Thymus (tissue), 11 donors: ENCODE data around the gene HTR3B. TPM values are rescaled to one million over a fixed set of nuclear protein-coding genes. Genes with fewer than 3 reads are reported as not detected.

Experiments used
- DNase-seq, 9 donors: peaks; one replicate each; pipeline ENCODE4 v3.0.0-alpha.2; 2013; ENCODE audit warnings: low spot score in 9 of 9, low read depth in 6 of 9, missing footprints in 1 of 9
- H3K27ac ChIP-seq, 2 donors: one replicate each; pipeline ENCODE4 v1.5.1; 2013; ENCODE audit warnings: control low read depth in 1 of 2, low read depth in 1 of 2, low read length in 1 of 2, mild to moderate bottlenecking in 1 of 2, moderate library complexity in 1 of 2
- H3K27me3 ChIP-seq, 2 donors: one replicate each; pipeline ENCODE4 v1.5.1; 2013; ENCODE audit warnings: low read length in 1 of 2; ENCODE audit not compliant: control insufficient read depth in 2 of 2, insufficient read depth in 1 of 2
- H3K36me3 ChIP-seq, 2 donors: one replicate each; pipeline ENCODE4 v1.5.1; 2013; ENCODE audit warnings: low read length in 1 of 2, mild to moderate bottlenecking in 1 of 2, moderate library complexity in 1 of 2; ENCODE audit not compliant: control insufficient read depth in 2 of 2, insufficient read depth in 2 of 2
- H3K4me1 ChIP-seq, 2 donors: one replicate each; pipeline ENCODE4 v1.5.1; 2013; ENCODE audit warnings: low read length in 2 of 2; ENCODE audit not compliant: control insufficient read depth in 2 of 2, insufficient read depth in 2 of 2
- H3K4me3 ChIP-seq, 2 donors: one replicate each; pipeline ENCODE4 v1.5.1; 2013; ENCODE audit warnings: low read length in 2 of 2, control low read depth in 1 of 2, mild to moderate bottlenecking in 1 of 2
- H3K9me3 ChIP-seq, 2 donors: one replicate each; pipeline ENCODE4 v1.5.1; 2013; ENCODE audit warnings: low read length in 1 of 2, mild to moderate bottlenecking in 1 of 2; ENCODE audit not compliant: control insufficient read depth in 2 of 2, insufficient read depth in 1 of 2
- WGBS: extraction: QIAGEN DNeasy Blood & Tissue Kit; methylation state at CpG from one replicate; pipeline ENCODE4 v1.1.7; 2013; 5-methylcytosine and 5-hydroxymethylcytosine counted together
- polyA plus RNA-seq: library from polyadenylated mRNA; stranded (reverse); fragments of 200-250 nt; gene quantifications from one replicate; pipeline ENCODE4 v1.2.3, GENCODE V29; 2013
- total RNA-seq: library from RNA; stranded (reverse); fragments of 120-200 nt; gene quantifications from one replicate; pipeline ENCODE4 v1.2.4, GENCODE V29; 2013
- donor health status: healthy.

HTR3B gene
- total and polyA plus RNA-seq, 2 donors, result 0.09 to 0.11 TPM

DNA sequence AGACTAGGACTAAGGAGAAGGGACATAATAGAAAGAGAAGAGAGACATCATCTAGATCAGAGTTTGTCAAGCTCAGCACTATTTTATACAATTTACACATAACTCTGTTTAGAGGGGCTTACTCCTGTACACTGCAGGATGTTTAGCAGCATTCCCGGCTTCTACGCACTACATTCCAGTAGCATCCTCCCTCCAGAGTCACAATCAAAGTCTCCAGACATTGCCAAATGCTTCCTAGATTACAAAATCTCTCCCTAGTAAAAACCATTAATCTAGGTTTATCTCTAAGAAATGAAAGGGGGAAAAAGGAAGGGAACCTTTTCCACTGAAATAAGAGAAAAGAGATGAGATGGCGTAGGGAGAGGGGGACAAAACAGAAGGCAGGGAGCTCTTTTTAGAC is 33.3 kb upstream of the HTR3B start:
- Histone ChIP-seq H3K4me3 (no peak overlapping the region), H3K27me3 (no peaks in the 10 kb centered on the region), H3K27ac (no peak overlapping the region), H3K9me3 (no peaks in the 10 kb centered on the region), H3K36me3 (no peaks in the 10 kb centered on the region), H3K4me1 (peaks cover 2% of the 10 kb centered on the region in 2 donors)
- 97% methylated on average over 3 of the region's 3 CpGs for WGBS
- no peak for DNase-seq

DNA sequence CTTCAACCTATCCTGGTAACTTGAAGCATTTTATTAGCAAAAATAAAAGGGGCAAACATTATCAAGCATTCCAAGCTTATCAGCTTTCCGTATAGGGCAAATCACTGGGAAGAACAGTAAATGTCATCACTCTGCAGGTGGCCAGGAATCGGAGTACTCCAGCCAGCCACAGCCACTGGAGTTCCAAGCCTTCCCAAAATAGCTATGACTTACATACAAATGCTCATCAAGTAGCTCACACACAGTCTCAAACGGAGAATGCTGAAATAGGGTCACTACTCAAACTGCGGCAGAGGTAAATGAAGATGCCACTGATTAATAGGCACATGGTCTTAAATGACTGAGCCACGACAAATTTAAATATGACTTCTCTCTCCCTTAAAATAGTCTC is 31.4 kb upstream of the HTR3B start:
- Histone ChIP-seq H3K9me3 (peaks cover 0 to 3% of the 10 kb centered on the region in 2 donors), H3K4me3 (no peak overlapping the region), H3K27ac (no peak overlapping the region), H3K36me3 (no peaks in the 10 kb centered on the region), H3K27me3 (no peaks in the 10 kb centered on the region), H3K4me1 (peaks cover 2 to 7% of the 10 kb centered on the region in 2 donors)
- DNase-seq, result no peak
- WGBS, result 94% methylated on average over 5 of the region's 5 CpGs

DNA sequence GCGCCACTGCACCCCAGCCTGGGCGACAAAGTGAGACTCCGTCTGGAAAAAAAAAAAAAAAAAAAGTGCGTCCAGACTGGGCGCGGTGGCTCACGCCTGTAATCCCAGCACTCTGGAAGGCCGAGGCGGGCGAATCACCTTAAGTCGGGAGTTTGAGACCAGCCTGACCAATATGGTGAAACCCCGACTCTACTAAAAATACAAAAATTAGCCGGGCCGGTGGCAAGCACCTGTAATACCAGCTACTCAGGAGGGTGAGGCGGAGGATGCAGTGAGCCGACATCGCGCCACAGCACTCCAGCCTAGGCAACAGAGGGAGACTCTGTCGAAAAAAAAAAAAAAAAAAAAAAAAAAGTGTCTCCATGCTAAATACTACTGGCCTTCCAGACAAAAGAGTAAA is 30.5 kb upstream of the HTR3B start:
- WGBS, result 94% methylated on average over 18 of the region's 19 CpGs
- Histone ChIP-seq H3K4me3 (no peak overlapping the region), H3K9me3 (peaks cover 0 to 4% of the 10 kb centered on the region in 2 donors), H3K27me3 (no peaks in the 10 kb centered on the region), H3K27ac (no peak overlapping the region), H3K36me3 (no peaks in the 10 kb centered on the region), H3K4me1 (peaks cover 2 to 7% of the 10 kb centered on the region in 2 donors)
- DNase-seq, result no peak

DNA sequence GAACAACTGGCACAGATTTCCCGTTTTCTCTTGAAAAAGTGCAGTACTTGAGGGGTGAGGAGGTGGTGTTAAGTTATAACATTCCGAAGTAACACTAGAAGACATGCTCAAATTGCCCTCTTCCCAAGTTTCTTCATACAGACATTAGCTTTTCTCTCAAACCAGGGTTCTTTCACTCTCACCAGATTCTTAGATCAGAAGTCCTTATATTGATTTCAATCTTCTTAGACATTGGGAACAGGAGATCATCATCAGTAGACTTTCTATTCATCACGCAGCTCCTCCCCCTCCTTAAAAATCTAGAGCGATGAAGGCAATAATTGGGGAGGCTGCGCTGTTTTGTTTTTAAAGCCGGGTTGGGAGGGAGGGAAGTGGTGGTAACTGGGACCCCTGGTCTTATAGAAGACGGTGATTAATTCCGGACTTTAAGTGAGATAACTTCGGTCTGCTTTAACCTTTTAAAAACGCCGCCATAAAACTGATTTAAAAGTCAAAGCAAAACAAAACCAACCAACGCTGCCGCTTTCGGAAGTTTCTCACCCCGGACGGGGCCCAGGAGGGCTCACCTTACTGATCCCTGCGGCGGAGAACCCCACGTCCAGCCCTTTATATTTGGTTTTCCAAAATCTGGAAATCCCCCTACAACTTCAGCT is 29.9 kb upstream of the HTR3B start:
- peaks cover 2 to 7% of the 10 kb centered on the region in 2 donors for H3K4me1 ChIP-seq
- H3K27ac ChIP-seq, result peak overlapping the region; percentile 4 to 64
- H3K4me3 ChIP-seq, result peak overlapping the region; percentile 75 to 90
- H3K36me3 ChIP-seq, result no peaks in the 10 kb centered on the region
- peaks cover 0 to 8% of the 10 kb centered on the region in 2 donors for H3K9me3 ChIP-seq
- peak in 4 of 9 donors; percentile 5 to 48 (median 12) for DNase-seq
- WGBS, result 5% methylated on average over 19 of the region's 19 CpGs
- H3K27me3 ChIP-seq, result no peaks in the 10 kb centered on the region

DNA sequence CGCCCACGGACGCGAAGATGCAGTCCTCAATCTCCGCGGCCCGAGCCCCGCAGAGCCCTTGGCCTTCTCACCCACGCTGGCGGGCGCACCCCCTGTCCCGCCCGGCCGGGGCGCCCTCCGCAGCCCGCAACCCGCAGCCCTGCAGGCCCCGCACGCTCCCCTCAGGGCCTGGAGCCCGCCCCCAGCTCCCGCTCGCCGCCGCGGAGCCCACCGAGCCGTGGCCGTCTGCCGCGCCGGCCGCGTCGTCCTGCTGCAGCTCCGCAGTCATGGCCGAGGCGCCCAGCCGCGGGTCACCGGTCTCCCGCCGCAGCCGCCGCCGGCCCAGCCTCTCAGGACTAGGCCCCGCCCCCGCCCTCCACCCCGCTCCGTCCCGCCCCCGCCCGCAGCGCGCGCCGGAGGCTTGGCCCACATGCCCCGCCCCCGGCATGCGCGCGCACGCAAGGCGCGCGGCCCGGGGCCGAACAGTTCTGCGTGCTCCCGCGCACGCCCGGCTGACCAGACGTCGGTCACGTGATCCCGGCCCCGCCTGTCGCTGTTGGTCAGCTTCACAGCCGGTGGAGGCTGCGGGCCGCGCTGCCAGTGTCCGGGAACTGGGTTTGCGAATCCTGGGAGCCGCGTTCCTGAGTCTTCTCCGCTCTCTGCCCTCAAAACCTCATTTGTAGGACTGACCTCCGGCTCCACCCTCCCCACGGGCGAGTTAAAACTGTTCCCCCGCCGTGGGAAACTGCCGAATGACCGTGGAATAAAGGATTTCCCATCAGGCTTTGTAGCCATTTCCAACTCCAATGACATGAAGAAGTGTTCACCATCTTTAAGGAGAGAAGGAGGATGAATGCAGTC is 29.1 kb upstream of the HTR3B start, which contains the start of gene USP28:
Gene USP28, minus strand, starts transcription at position 339 of the 840 bp plus-strand sequence. Its CDS starts 71 bp downstream, at position 268.
- H3K27me3 ChIP-seq, result no peaks in the 10 kb centered on the region
- DNase-seq, result peak; percentile 35 to 82 (median 71)
- peaks cover 2 to 7% of the 10 kb centered on the region in 2 donors for H3K4me1 ChIP-seq
- H3K36me3 ChIP-seq, result no peaks in the 10 kb centered on the region
- WGBS, result under 1% methylated on average over 95 of the region's 95 CpGs
- H3K4me3 ChIP-seq, result peak within 1 kb of the TSS; percentile 77 to 90
- H3K27ac ChIP-seq, result peak within 1 kb of the TSS; percentile 69 to 84
- peaks cover 0 to 8% of the 10 kb centered on the region in 2 donors for H3K9me3 ChIP-seq

DNA sequence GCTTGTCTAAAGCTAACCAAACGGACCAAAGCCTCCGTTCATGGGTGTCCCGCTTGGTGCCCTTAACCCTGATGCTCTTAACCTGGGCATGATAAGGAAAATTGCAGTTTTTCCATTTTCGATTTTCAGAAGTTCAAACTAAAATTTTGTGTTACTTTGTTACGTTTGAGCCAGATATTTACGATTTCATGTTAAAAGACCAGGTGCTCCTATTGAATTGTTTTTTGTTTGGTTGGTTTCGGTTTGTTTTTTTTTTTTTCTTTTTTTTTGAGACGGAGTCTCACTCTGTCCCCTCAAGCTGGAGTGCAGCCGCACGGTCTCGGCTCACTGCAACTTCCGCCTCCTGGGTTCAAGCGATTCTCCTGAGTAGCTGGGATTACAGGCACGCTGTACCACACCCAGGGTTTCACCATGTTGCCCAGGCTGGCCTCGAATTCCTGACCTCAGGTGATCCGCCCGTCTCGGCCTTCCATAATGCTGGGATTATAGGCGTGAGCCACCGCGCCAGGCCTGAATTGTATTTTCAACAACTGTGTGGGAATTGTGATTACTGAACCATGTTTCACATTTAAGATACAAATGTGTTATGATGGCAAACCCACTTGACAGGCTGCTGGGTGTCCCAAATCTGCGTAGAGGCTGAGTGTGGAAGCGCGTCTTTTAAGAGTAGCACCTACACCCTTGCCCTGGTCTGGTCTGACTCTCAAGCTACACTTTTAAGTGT is 28.4 kb upstream of the HTR3B start:
- H3K4me1 ChIP-seq, result peaks cover 2 to 7% of the 10 kb centered on the region in 2 donors
- H3K9me3 ChIP-seq, result peaks cover 0 to 8% of the 10 kb centered on the region in 2 donors
- WGBS, result 87% methylated on average over 24 of the region's 24 CpGs
- no peaks in the 10 kb centered on the region for H3K36me3 ChIP-seq
- H3K4me3 ChIP-seq, result peak overlapping the region; percentile 77 to 90
- no peaks in the 10 kb centered on the region for H3K27me3 ChIP-seq
- H3K27ac ChIP-seq, result peak overlapping the region; percentile 69 to 84
- DNase-seq, result no peak

DNA sequence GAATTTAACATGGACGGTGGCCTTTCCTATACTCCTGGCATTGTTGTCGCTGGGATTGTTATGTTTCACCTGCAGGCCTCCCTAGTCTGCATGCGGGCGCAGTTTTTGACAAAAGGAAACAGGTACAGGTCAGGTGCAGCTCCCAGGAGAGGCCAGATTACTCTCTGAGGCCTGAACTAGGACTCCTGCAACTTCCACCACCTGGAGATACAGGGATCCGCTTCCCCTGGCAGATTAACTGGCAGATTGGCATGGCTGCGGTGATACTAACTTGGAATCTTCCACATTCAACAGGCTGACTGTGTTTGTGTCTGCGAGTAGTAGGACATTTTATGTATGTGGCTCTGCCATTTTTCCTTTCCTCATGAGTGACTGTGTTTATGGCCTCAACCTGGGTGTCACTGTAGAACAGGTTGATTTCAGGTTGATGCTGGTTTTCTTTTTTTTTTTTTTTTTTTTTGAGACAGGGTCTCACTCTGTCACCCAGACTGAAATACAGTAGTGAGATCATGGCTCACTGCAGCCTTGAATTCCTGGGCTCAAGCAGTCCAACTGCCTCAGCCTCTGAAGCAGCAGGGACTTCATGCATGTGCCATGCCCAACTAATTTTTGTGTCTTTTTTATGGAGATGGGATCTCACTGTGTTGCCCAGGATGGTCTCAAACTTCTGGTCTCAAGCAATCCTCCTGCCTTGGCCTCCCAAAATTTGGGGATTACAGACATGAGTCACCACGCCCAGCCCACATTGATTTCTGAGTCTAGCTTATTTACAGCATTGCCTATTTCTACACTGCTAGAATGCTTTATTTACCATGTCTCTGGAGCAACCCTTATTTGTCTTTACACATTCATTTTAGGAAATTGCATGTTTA is 27.6 kb upstream of the HTR3B start:
- DNase-seq, result no peak
- H3K36me3 ChIP-seq, result no peaks in the 10 kb centered on the region
- H3K4me1 ChIP-seq, result peaks cover 2 to 7% of the 10 kb centered on the region in 2 donors
- no peak overlapping the region for H3K4me3 ChIP-seq
- H3K27ac ChIP-seq, result peak overlapping the region in 1 of 2 donors; percentile 7
- peaks cover 0 to 8% of the 10 kb centered on the region in 2 donors for H3K9me3 ChIP-seq
- WGBS, result 98% methylated on average over 8 of the region's 8 CpGs
- H3K27me3 ChIP-seq, result no peaks in the 10 kb centered on the region

DNA sequence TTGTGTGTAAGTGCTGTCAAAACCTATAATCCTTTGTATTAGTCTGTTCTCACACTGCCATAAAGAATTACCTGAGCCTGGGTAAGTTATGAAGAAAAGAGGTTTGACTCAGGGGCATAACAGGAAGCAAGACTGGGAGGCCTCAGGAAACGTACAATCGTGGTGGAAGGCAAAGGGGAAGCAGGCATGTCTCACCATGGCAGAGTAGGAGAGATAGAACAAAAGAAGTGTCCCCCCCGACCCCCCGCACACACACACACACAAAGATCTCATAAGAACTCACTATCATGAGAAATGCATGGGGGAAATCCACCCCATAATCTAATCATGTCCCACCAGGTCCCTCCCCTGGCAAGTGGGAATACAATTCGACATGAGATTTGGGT is 26.9 kb upstream of the HTR3B start:
- H3K27ac ChIP-seq, result peak overlapping the region in 1 of 2 donors; percentile 7
- peaks cover 2 to 7% of the 10 kb centered on the region in 2 donors for H3K4me1 ChIP-seq
- WGBS, result 63% methylated on average over 5 of the region's 5 CpGs
- H3K36me3 ChIP-seq, result no peaks in the 10 kb centered on the region
- H3K27me3 ChIP-seq, result no peaks in the 10 kb centered on the region
- H3K9me3 ChIP-seq, result peaks cover 0 to 8% of the 10 kb centered on the region in 2 donors
- DNase-seq, result no peak
- H3K4me3 ChIP-seq, result no peak overlapping the region
